Upper lobe of left lung (tissue), 6 donors: ENCODE results near the gene ETS1. TPM values are rescaled to one million over a fixed set of nuclear protein-coding genes. Genes with fewer than 3 reads are reported as not detected.

Source experiments
- ATAC-seq, 2 donors: fragments of 200-7000 bp; cut with Tn5 transposase; one replicate each; pipeline ENCODE4 v1.9.1; 2022; ENCODE audit warnings: mild to moderate bottlenecking in 2 of 2, moderate library complexity in 2 of 2; ENCODE audit not compliant: low FRiP score in 2 of 2
- DNase-seq, 2 donors: peaks; one replicate each; pipeline ENCODE4 v3.0.0-alpha.2; 2019 to 2020
- H3K27ac ChIP-seq, 4 donors: fragments of 200-600 bp; sonication (generic); one replicate each; pipeline ENCODE4 v1.5.1; 2016 to 2019
- H3K27me3 ChIP-seq, 4 donors: fragments of 200-600 bp; sonication (generic); one replicate each; pipeline ENCODE4 v1.5.1; 2017 to 2019
- H3K36me3 ChIP-seq, 4 donors: fragments of 200-600 bp; sonication (generic); one replicate each; pipeline ENCODE4 v1.5.1; 2016 to 2019
- H3K4me1 ChIP-seq, 4 donors: fragments of 200-600 bp; sonication (generic); one replicate each; pipeline ENCODE4 v1.5.1; 2018 to 2019
- H3K4me3 ChIP-seq, 4 donors: fragments of 200-600 bp; sonication (generic); one replicate each; pipeline ENCODE4 v1.5.1; 2017 to 2019; ENCODE audit warnings: mild to moderate bottlenecking in 2 of 4, moderate library complexity in 1 of 4
- H3K9me3 ChIP-seq, 4 donors: fragments of 200-600 bp; sonication (generic); one replicate each; pipeline ENCODE4 v1.5.1; 2018 to 2019
- CTCF ChIP-seq, 6 experiments: fragments of 450-650 bp in 4 of 6; fragments of 200-600 bp in 2 of 6; sonication (generic) in 2 of 6; IDR thresholded peaks; one replicate each; pipeline ENCODE4 v1.5.1; 2016 to 2019; ENCODE audit warnings: antibody characterized with exemption in 6 of 6
- EP300 ChIP-seq, 4 donors: sonication (generic); formaldehyde crosslinking; IDR thresholded peaks; one replicate each; pipeline ENCODE4 v1.5.1; 2017; ENCODE audit warnings: antibody characterized with exemption in 4 of 4, control low read depth in 2 of 4
- POLR2A ChIP-seq, 4 donors: fragments of 450-650 bp; IDR thresholded peaks; one replicate each; pipeline ENCODE4 v1.5.1; 2016 to 2017; ENCODE audit warnings: antibody characterized with exemption in 4 of 4, mild to moderate bottlenecking in 2 of 4
- POLR2AphosphoS5 ChIP-seq, 2 donors: sonication (generic); formaldehyde crosslinking; IDR thresholded peaks; one replicate each; pipeline ENCODE4 v1.5.1; 2017; ENCODE audit warnings: antibody characterized with exemption in 2 of 2
- WGBS, 2 donors: methylation state at CpG; one replicate each; pipeline ENCODE4 v1.1.5; 2017 to 2018; 5-methylcytosine and 5-hydroxymethylcytosine counted together
- small RNA-seq, 4 donors: library from RNA; depleted of rRNA; stranded (forward); fragments of <200 nt; gene quantifications; one replicate each; pipeline ENCODE3, GENCODE V24; 2016
- total RNA-seq, 6 donors: library from RNA; depleted of rRNA in 4 of 6; stranded (reverse); fragments of >200 nt in 4 of 6; gene quantifications; one replicate each; pipeline versions ENCODE4 v1.1.0 to v1.2.1, GENCODE V29; 2016 to 2021
- donor health status: DM: no; HTN: no; CAD: no; lungs with moderate emphysema.
- donor health status: DM: no; HTN: yes; CAD: no; lungs with severe emphysema.

ETS1 gene
- total RNA-seq, 6 donors from 2014 or later = 29.3 to 107 (median 79.0) TPM

- H3K27me3 ChIP-seq = no peaks in the 10 kb centered on the region
- WGBS, 2 donors = 52 to 56% methylated on average over 2 of the region's 2 CpGs
- DNase-seq (no peak), ATAC-seq (no peak)
- no peaks in the 10 kb centered on the region for H3K9me3 ChIP-seq
- no peak overlapping the region for H3K4me3 ChIP-seq
- H3K27ac ChIP-seq = no peak overlapping the region
- no peaks in the 10 kb centered on the region for H3K36me3 ChIP-seq
- H3K4me1 ChIP-seq = peaks cover 0 to 11% (median 8%) of the 10 kb centered on the region in 4 donors
- no peak for TF ChIP-seq POLR2A (IDR thresholded peaks at IDR 0.05)
- TF ChIP-seq CTCF (IDR thresholded peaks at IDR 0.05) = no peak
- TF ChIP-seq POLR2AphosphoS5 (IDR thresholded peaks at IDR 0.05) = no peak
- TF ChIP-seq EP300 (IDR thresholded peaks at IDR 0.05) = no peak
These were observed 177.9 kb downstream of the ETS1 start for GRCh38 chr11:128409476-128409875.

Small RNAs within 50 kb of the gene (small RNA-seq; reads per million reads assigned to genes)
- 0 to 0.07 (median 0) reads per million in 4 donors for gene MIR6090

Other genes starting within 250 kb of the ETS1 start
- 10 to 100 TPM; 36.3 to 80.1 (median 54.4) TPM for gene FLI1, start 106.5 kb upstream of the ETS1 start, total RNA-seq